ENCODE measurements around the gene RPP25.
"Not testable (repeated sequence)": the region's sequence is repeated elsewhere in the genome, so short reads cannot be mapped to it uniquely, and the experiment has no call there.

The RPP25 gene

GRCh38 chr15:74962671-74963070, 6.1 kb upstream of the RPP25 start:
- no peak for DNase-seq (ENCODE audit: low spot score)

- DNase-seq (ENCODE audit: low spot score): no peak
Observed at GRCh38 chr15:74962219-74962618, 5.6 kb upstream of the RPP25 start.

- no peak for DNase-seq (ENCODE audit: low spot score)
Observed at GRCh38 chr15:74961616-74962015, 5.0 kb upstream of the RPP25 start.

GRCh38 chr15:74960995-74961588, 4.5 kb upstream of the RPP25 start:
- DNase-seq (ENCODE audit: low spot score): no peak

- no peak for DNase-seq (ENCODE audit: low spot score)
Observed at GRCh38 chr15:74960286-74960685, 3.7 kb upstream of the RPP25 start.

- DNase-seq (ENCODE audit: low spot score): no peak
Observed at GRCh38 chr15:74959586-74959939, 3.0 kb upstream of the RPP25 start.

GRCh38 chr15:74958908-74959585, 2.5 kb upstream of the RPP25 start:
- DNase-seq (ENCODE audit: low spot score): no peak

- DNase-seq (ENCODE audit: low spot score): peak; percentile 87
Observed at GRCh38 chr15:74958320-74958907, 1.8 kb upstream of the RPP25 start.

GRCh38 chr15:74957476-74958035, 984 bp upstream of the RPP25 start:
- DNase-seq (ENCODE audit: low spot score): no peak

- peak; percentile 91 for DNase-seq (ENCODE audit: low spot score)
Observed at GRCh38 chr15:74955796-74956647, 550 bp downstream of the RPP25 start.

GRCh38 chr15:74955017-74955416, 1.6 kb downstream of the RPP25 start:
- DNase-seq (ENCODE audit: low spot score): no peak

- no peak for DNase-seq (ENCODE audit: low spot score)
Observed at GRCh38 chr15:74954515-74954914, 2.1 kb downstream of the RPP25 start.

- no peak for DNase-seq (ENCODE audit: low spot score)
Observed at GRCh38 chr15:74951006-74951405, 5.6 kb downstream of the RPP25 start.

GRCh38 chr15:74950078-74950908, 6.3 kb downstream of the RPP25 start:
- DNase-seq (ENCODE audit: low spot score): peak; percentile 74

- DNase-seq (ENCODE audit: low spot score): peak; percentile 99
Observed at GRCh38 chr15:74937590-74938371, 18.8 kb downstream of the RPP25 start, which contains the start of gene COX5A. Gene COX5A, minus strand, starts transcription at chr15:74938073. Its CDS starts 59 bp downstream, at chr15:74938014.

- no peak for DNase-seq (ENCODE audit: low spot score)
Observed at GRCh38 chr15:74937272-74937589, 19.3 kb downstream of the RPP25 start.

- not testable (repeated sequence) for DNase-seq (ENCODE audit: low spot score)
Observed at GRCh38 chr15:74935193-74935592, 21.4 kb downstream of the RPP25 start.

GRCh38 chr15:74933573-74933972, 23.0 kb downstream of the RPP25 start:
- DNase-seq (ENCODE audit: low spot score): no peak

- DNase-seq (ENCODE audit: low spot score): no peak
Observed at GRCh38 chr15:74928771-74929198, 27.8 kb downstream of the RPP25 start.

GRCh38 chr15:74924525-74924924, 32.0 kb downstream of the RPP25 start:
- no peak for DNase-seq (ENCODE audit: low spot score)

GRCh38 chr15:74920456-74920855, 36.1 kb downstream of the RPP25 start:
- no peak for DNase-seq (ENCODE audit: low spot score)

All from LoVo (cell line).